K562 (cell line): ENCODE results near the gene NBDY. TPM values are rescaled to one million over a fixed set of nuclear protein-coding genes. Genes with fewer than 3 reads are reported as not detected.

Source experiments
- ATAC-seq: fragments of 200-7000 bp; cut with Tn5 transposase; 3 replicates; pipeline ENCODE4 v1.9.1; 2020; ENCODE audit warnings: moderate library complexity
- BruUV-seq: library from RNA; stranded (reverse); fragments of 400-500 nt; replicated peaks from 2 replicates; lab custom pipeline; 2021; lab: Mats Ljungman, UMichigan
- CTCF ChIA-PET: fragments of 300-600 bp; formaldehyde crosslinking; extraction: SDS; loops from one replicate; lab custom pipeline; 2021; ENCODE audit warnings: low intra/inter-chr PET ratio; lab: Yijun Ruan, JAX
- POLR2A ChIA-PET: fragments of 300-600, 350-650 bp; sonication (Branson Sonifier 250); formaldehyde crosslinking; extraction: SDS; loops from one replicate; lab custom pipeline; 2021; ENCODE audit warnings: antibody characterized with exemption, inconsistent platforms; lab: Yijun Ruan, JAX
- DNase-seq, 4 experiments: peaks; one replicate each; pipeline versions ENCODE4 v3.0.0 to v3.0.0-alpha.2; 2011 to 2018; ENCODE audit warnings: low spot score in 3 of 4, mixed read lengths in 3 of 4; ENCODE audit errors: extremely low read depth in 1 of 4
- FAIRE-seq: peaks from 2 replicates; lab custom pipeline; 2011; peaks lifted over from hg19 to GRCh38; lab: Jason Lieb, UNC
- H2AFZ ChIP-seq: 2 replicates; pipeline ENCODE4 v1.6.0; 2011; ENCODE audit warnings: low read depth, low read length, control low read depth, inconsistent platforms
- H3K27ac ChIP-seq: fragments of 200-600 bp; 3 replicates; pipeline ENCODE4 v1.8.0; 2011; ENCODE audit warnings: low read depth, mild to moderate bottlenecking, control low read depth, inconsistent platforms, low read length, moderate library complexity, mixed read lengths; ENCODE audit errors: extremely low read depth
- H3K27me3 ChIP-seq, 2 experiments: fragments of 300-600 bp in 1 of 2; 2 replicates in 1 of 2; 3 replicates in 1 of 2; pipeline versions ENCODE4 v1.6.0 to v1.8.0; 2011; ENCODE audit warnings: inconsistent platforms in 2 of 2, low read length in 2 of 2, mild to moderate bottlenecking in 1 of 2, mixed read lengths in 1 of 2, moderate library complexity in 1 of 2; ENCODE audit not compliant: control insufficient read depth in 2 of 2, insufficient read depth in 2 of 2
- H3K36me3 ChIP-seq: fragments of 300-600 bp; 3 replicates; pipeline ENCODE4 v1.8.0; 2011; ENCODE audit warnings: mild to moderate bottlenecking, low read length, inconsistent platforms; ENCODE audit not compliant: control insufficient read depth, insufficient read depth
- H3K4me1 ChIP-seq, 2 experiments: fragments of 200-600 bp in 1 of 2; replicated peaks in 1 of 2; 2 replicates in 1 of 2; 3 replicates in 1 of 2; pipeline versions ENCODE4 v1.5.1 to v1.8.0; 2011; ENCODE audit warnings: inconsistent platforms in 2 of 2, low read length in 2 of 2, mild to moderate bottlenecking in 1 of 2, mixed read lengths in 1 of 2, moderate library complexity in 1 of 2; ENCODE audit not compliant: control insufficient read depth in 2 of 2, insufficient read depth in 2 of 2
- H3K4me2 ChIP-seq: 2 replicates; pipeline ENCODE4 v1.6.1; 2011; ENCODE audit warnings: low read length, control low read depth, inconsistent platforms, mixed read lengths; ENCODE audit not compliant: insufficient read depth
- H3K4me3 ChIP-seq: fragments of 200-600 bp; sonication (generic), shearing (Covaris generic); 2 replicates; pipeline ENCODE4 v1.5.1; 2016; ENCODE audit warnings: control low read depth, inconsistent platforms
- H3K79me2 ChIP-seq: fragments of 200-600 bp; 3 replicates; pipeline ENCODE4 v1.8.0; 2011; ENCODE audit warnings: low read length, inconsistent platforms; ENCODE audit not compliant: control insufficient read depth, insufficient read depth
- H3K9ac ChIP-seq, 2 experiments: 2 replicates each; pipeline versions ENCODE4 v1.6.0 to v1.6.1; 2011; ENCODE audit warnings: low read depth in 2 of 2, low read length in 2 of 2, control low read depth in 1 of 2, inconsistent platforms in 1 of 2, mild to moderate bottlenecking in 1 of 2, mixed read lengths in 1 of 2; ENCODE audit not compliant: insufficient read depth in 1 of 2
- H3K9me1 ChIP-seq: one replicate; pipeline ENCODE4 v1.6.0; 2011; ENCODE audit warnings: inconsistent platforms, mild to moderate bottlenecking, low read length, moderate library complexity; ENCODE audit not compliant: control insufficient read depth, insufficient read depth
- H3K9me3 ChIP-seq: replicated peaks from 2 replicates; pipeline ENCODE4 v1.5.1; 2011; ENCODE audit warnings: low read depth, low read length, inconsistent platforms; ENCODE audit not compliant: control insufficient read depth, insufficient read depth
- H4K20me1 ChIP-seq: replicated peaks from 2 replicates; pipeline ENCODE4 v1.6.1; 2011; ENCODE audit warnings: low read length, inconsistent platforms, mixed read lengths; ENCODE audit not compliant: control insufficient read depth, insufficient read depth
- E2F8 ChIP-seq: fragments of 450-650 bp; IDR thresholded peaks from 2 replicates; pipeline ENCODE4 v1.7.1; 2018; ENCODE audit warnings: mild to moderate bottlenecking, low read depth; ENCODE audit not compliant: partially characterized antibody
- MAFK ChIP-seq: IDR thresholded peaks from 2 replicates; pipeline ENCODE4 v1.6.1; 2011; ENCODE audit warnings: low read length, improper control_type of control experiment
- WGBS: fragments of 100-300 bp; shearing (Covaris generic); methylation state at CpG from one replicate; pipeline ENCODE4 v1.1.6; 2016; ENCODE audit warnings: low coverage, mixed read lengths; ENCODE audit not compliant: insufficient coverage; ENCODE audit errors: missing lambda C conversion rate; 5-methylcytosine and 5-hydroxymethylcytosine counted together
- in situ Hi-C: fragments of 300-500 bp; cut with MboI; formaldehyde crosslinking; loops from 4 replicates; pipeline ENCODE4 v1.15.0; 2018; ENCODE audit warnings: inconsistent platforms, mixed read lengths
- intact Hi-C: fragments of 100-400 bp; cut with micrococcal nuclease; formaldehyde crosslinking; loops from 2 replicates; pipeline ENCODE4 v1.14.2; 2022
- polyA plus RNA-seq, 8 experiments: library from polyadenylated mRNA; depleted of rRNA in 4 of 8; stranded (reverse) in 5 of 8; unstranded in 3 of 8; fragments of >200 nt; fragmentation: Nextera tagmentation in 2 of 8; fragmentation: Illumina TruSeq in 1 of 8; extraction: Ambion mirVana in 2 of 8; extraction: Trizol in 1 of 8; gene quantifications; 2 replicates each; pipeline versions ENCODE4 v1.2.1 to v1.2.3, GENCODE V29; 2011 to 2014; ENCODE audit warnings: inconsistent platforms in 1 of 8, missing spikeins in 1 of 8
- total RNA-seq, 7 experiments: library from RNA; depleted of rRNA in 6 of 7; stranded (reverse); fragments of >200 nt in 6 of 7; fragmentation: Illumina TruSeq in 2 of 7; extraction: Trizol in 2 of 7; gene quantifications; 2 replicates each; pipeline versions ENCODE4 v1.2.1 to v1.2.3, GENCODE V29; 2011 to 2021; ENCODE audit warnings: low replicate concordance in 1 of 7

Gene NBDY
- total and polyA plus RNA-seq, 9 of the 15 experiments (the other 6 are each of a cell fraction or from before 2014, with no cell fraction given), result 1.00 to 24.7 (median 7.0) TPM

DNA sequence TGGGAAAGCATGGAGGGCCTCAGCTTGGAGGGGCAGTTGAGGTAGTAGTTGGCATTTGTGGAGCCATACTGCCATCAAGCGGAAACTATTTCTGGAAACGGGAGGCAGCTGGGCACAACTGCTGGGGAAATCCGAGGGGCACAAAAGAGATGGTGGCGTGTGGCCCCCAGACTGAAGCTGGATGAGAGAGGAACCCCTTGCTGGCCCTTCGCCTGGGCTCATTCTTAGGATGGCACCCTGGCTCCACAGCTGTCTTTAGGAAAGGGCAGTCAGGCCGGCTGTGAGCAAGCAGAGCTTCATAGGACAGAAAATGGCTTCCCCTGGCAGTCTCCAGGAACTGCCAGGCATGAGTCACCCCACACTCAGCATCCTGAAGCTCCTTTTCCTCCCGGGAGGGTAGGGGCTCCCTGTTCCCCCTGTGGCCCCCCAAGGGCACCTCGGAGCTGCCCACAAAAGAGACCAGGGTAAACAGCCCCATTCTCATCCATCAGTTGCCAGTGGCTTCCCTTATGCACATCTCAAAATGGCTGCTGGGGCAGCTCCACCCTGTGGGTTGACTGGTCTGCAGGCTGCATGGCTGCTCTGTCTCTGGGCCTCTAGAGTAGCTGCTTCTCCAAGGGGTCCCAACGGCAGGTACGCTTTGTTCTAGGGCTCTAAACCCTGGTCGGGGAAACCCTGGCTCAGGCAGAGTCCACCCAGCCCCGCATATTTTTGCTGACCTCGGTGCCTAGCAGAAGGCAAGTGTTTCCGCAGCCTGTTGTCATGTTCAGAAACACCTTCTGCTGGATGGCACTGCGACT lies 64.7 kb downstream of the NBDY start:
- Histone ChIP-seq H3K9me3 (no peaks in the 10 kb centered on the region), H3K4me3 (no peak overlapping the region), H4K20me1 (no peaks in the 10 kb centered on the region), H3K9me1 (no peaks in the 10 kb centered on the region), H3K4me2 (no peak overlapping the region), H3K27me3 (no peaks in the 10 kb centered on the region), H2AFZ (no peak overlapping the region), H3K27ac (no peak overlapping the region), H3K79me2 (no peaks in the 10 kb centered on the region), H3K4me1 (no peaks in the 10 kb centered on the region), H3K36me3 (no peaks in the 10 kb centered on the region), H3K9ac (no peak overlapping the region)
- TF ChIP-seq E2F8 (no peak), MAFK (no peak)
- ChIA-PET CTCF (no interaction called here), POLR2A (no interaction called here)
- WGBS, result 16% methylated on average over 9 of the region's 15 CpGs
- no TSS peak for BruUV-seq
- in situ Hi-C loops (no loop called here), intact Hi-C loops (no loop called here)
- DNase-seq (no peak), FAIRE-seq (no peak), ATAC-seq (no peak)
